ENCODE data around the gene ASTN2.

DNA sequence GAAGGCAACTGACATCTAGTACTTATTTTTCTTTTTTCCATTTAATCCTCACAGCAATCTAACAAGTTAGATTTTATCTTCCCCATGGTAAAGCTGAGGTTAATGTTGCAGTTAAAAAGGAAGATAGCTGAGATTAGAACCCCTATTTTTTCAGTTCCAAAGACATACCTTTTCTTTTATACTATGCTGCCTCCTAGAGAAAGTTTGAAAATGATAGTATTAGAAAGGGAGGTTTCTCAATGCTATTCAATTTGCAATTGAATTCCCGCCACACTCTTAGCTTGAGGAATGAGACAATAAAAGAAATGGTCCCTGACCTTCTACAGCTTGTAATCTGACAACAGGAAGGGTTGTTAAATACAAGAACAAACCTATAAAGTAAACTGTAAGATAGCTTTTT lies 923.6 kb downstream of the ASTN2 start:
- TF ChIP-seq, protein P1, sequence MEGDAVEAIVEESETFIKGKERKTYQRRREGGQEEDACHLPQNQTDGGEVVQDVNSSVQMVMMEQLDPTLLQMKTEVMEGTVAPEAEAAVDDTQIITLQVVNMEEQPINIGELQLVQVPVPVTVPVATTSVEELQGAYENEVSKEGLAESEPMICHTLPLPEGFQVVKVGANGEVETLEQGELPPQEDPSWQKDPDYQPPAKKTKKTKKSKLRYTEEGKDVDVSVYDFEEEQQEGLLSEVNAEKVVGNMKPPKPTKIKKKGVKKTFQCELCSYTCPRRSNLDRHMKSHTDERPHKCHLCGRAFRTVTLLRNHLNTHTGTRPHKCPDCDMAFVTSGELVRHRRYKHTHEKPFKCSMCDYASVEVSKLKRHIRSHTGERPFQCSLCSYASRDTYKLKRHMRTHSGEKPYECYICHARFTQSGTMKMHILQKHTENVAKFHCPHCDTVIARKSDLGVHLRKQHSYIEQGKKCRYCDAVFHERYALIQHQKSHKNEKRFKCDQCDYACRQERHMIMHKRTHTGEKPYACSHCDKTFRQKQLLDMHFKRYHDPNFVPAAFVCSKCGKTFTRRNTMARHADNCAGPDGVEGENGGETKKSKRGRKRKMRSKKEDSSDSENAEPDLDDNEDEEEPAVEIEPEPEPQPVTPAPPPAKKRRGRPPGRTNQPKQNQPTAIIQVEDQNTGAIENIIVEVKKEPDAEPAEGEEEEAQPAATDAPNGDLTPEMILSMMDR (conservative IDR thresholded peaks at IDR 0.05 in 1 of 2, IDR thresholded peaks at IDR 0.05 in 1 of 2; ENCODE audit: extremely low read depth in 1 of 2, insufficient read depth in 1 of 2, low read depth in 1 of 2, low read length in 2 of 2) = no peak
- no peak for TF ChIP-seq EZH2 (IDR thresholded peaks at IDR 0.05; ENCODE audit: borderline replicate concordance, low read length)
